ENCODE results near the gene NKIRAS2.
"Not testable (repeated sequence)": the region's sequence is repeated elsewhere in the genome, so short reads cannot be mapped to it uniquely, and the experiment has no call there.

- not testable (repeated sequence) for TF ChIP-seq RFX5 (IDR thresholded peaks at IDR 0.05; ENCODE audit: low read depth, low read length); CTCF (CRISPR knock-in tag; IDR thresholded peaks at IDR 0.05)
These were observed 9.6 kb upstream of the NKIRAS2 start for GRCh38 chr17:42010266-42010680.

Data from HepG2 (cell line).